B cell (primary cell): ENCODE results near the gene PIK3R4. TPM values are rescaled to one million over a fixed set of nuclear protein-coding genes. Genes with fewer than 3 reads are reported as not detected.

Experiments used
- ATAC-seq: fragments of 200-7000 bp; cut with Tn5 transposase; one replicate; pipeline ENCODE4 v1.10.0; 2021; ENCODE audit warnings: low read depth, mild to moderate bottlenecking, moderate number of reproducible peaks, moderate library complexity
- CTCF ChIA-PET: fragments of 350-600 bp; sonication (Branson Sonifier 250); formaldehyde crosslinking; loops from one replicate; lab custom pipeline; 2021; ENCODE audit warnings: antibody characterized with exemption, inconsistent platforms; lab: Charles Lee
- POLR2A ChIA-PET: fragments of 350-600 bp; sonication (Branson Sonifier 250); formaldehyde crosslinking; loops from one replicate; lab custom pipeline; 2021; ENCODE audit warnings: antibody characterized with exemption; lab: Charles Lee
- DNase-seq: peaks from one replicate; pipeline ENCODE4 v3.0.0; 2013
- H2AFZ ChIP-seq: 2 replicates; pipeline ENCODE4 v1.6.1; 2012; ENCODE audit warnings: mild to moderate bottlenecking, low read depth, low read length; ENCODE audit not compliant: insufficient read depth, poor library complexity, severe bottlenecking
- H3K27ac ChIP-seq, 2 donors: 1 replicate in 1 of 2; 2 replicates in 1 of 2; pipeline ENCODE4 v1.5.1; 2012 to 2013; ENCODE audit warnings: low read length in 2 of 2, mild to moderate bottlenecking in 2 of 2, moderate library complexity in 1 of 2
- H3K27me3 ChIP-seq, 4 experiments: fragments of 200-600 bp in 1 of 4; sonication (generic) in 1 of 4; replicated peaks in 1 of 4; 1 replicate in 2 of 4; 2 replicates in 2 of 4; pipeline versions ENCODE4 v1.6.1 to v1.7.0; 2013 to 2016; ENCODE audit warnings: low read length in 3 of 4, mild to moderate bottlenecking in 2 of 4, mixed read lengths in 1 of 4, moderate library complexity in 1 of 4; ENCODE audit not compliant: insufficient read depth in 4 of 4, control insufficient read depth in 3 of 4; ENCODE audit errors: control extremely low read depth in 1 of 4
- H3K36me3 ChIP-seq, 2 experiments: replicated peaks in 1 of 2; 1 replicate in 1 of 2; 2 replicates in 1 of 2; pipeline versions ENCODE4 v1.6.1 to v1.7.1; 2013; ENCODE audit warnings: low read length in 1 of 2; ENCODE audit not compliant: insufficient read depth in 2 of 2, control insufficient read depth in 1 of 2; ENCODE audit errors: control extremely low read depth in 1 of 2, extremely low read depth in 1 of 2
- H3K4me1 ChIP-seq, 2 donors: fragments of 200-600 bp in 1 of 2; sonication (generic) in 1 of 2; 1 replicate in 1 of 2; 2 replicates in 1 of 2; pipeline versions ENCODE4 v1.5.1 to v1.6.1; 2013 to 2017; ENCODE audit warnings: low read length in 2 of 2; ENCODE audit not compliant: control insufficient read depth in 2 of 2, insufficient read depth in 2 of 2
- H3K4me2 ChIP-seq: replicated peaks from 2 replicates; pipeline ENCODE3; 2012; ENCODE audit warnings: mild to moderate bottlenecking, low read depth, low read length; ENCODE audit not compliant: poor library complexity, severe bottlenecking
- H3K4me3 ChIP-seq, 5 experiments: fragments of 200-600 bp in 1 of 5; sonication (generic) in 1 of 5; 1 replicate in 3 of 5; 2 replicates in 2 of 5; pipeline versions ENCODE4 v1.5.1 to v1.7.0; 2011 to 2016; ENCODE audit warnings: low read length in 4 of 5, mild to moderate bottlenecking in 4 of 5, low read depth in 2 of 5, control low read depth in 1 of 5, moderate library complexity in 1 of 5; ENCODE audit not compliant: insufficient read depth in 1 of 5; ENCODE audit errors: control extremely low read depth in 1 of 5, extremely low read depth in 1 of 5
- H3K79me2 ChIP-seq: fragments of 200-600 bp; sonication (generic); one replicate; pipeline ENCODE4 v1.6.0; 2016; ENCODE audit warnings: low read length; ENCODE audit not compliant: control insufficient read depth, insufficient read depth
- H3K9ac ChIP-seq: fragments of 200-600 bp; sonication (generic); 2 replicates; pipeline ENCODE4 v1.6.1; 2017; ENCODE audit warnings: mild to moderate bottlenecking, low read length, moderate library complexity
- H3K9me3 ChIP-seq, 3 donors: one replicate each; pipeline versions ENCODE4 v1.6.1 to v1.7.1; 2013; ENCODE audit warnings: low read length in 2 of 3; ENCODE audit not compliant: control insufficient read depth in 2 of 3, insufficient read depth in 1 of 3; ENCODE audit errors: control extremely low read depth in 1 of 3
- H4K20me1 ChIP-seq: 2 replicates; pipeline ENCODE4 v1.6.0; 2012; ENCODE audit warnings: mild to moderate bottlenecking, low read length; ENCODE audit not compliant: insufficient read depth, control insufficient read depth, poor library complexity, severe bottlenecking
- H3K27ac Mint-ChIP-seq: one replicate; pipeline ENCODE4 v1.8.0; 2021; ENCODE audit warnings: mixed read lengths
- H3K27me3 Mint-ChIP-seq: one replicate; pipeline ENCODE4 v1.8.0; 2021; ENCODE audit warnings: mixed read lengths
- H3K4me1 Mint-ChIP-seq: one replicate; pipeline ENCODE4 v1.8.0; 2021; ENCODE audit warnings: mixed read lengths
- H3K4me3 Mint-ChIP-seq: one replicate; pipeline ENCODE4 v1.8.0; 2021; ENCODE audit warnings: mixed read lengths
- H3K9me3 Mint-ChIP-seq: one replicate; pipeline ENCODE4 v1.8.0; 2022; ENCODE audit warnings: mixed read lengths; ENCODE audit not compliant: insufficient read depth
- CTCF ChIP-seq: fragments of 200-600 bp; IDR thresholded peaks from one replicate; pipeline ENCODE4 v1.8.0; 2022; ENCODE audit warnings: antibody characterized with exemption, mild to moderate bottlenecking
- EZH2 ChIP-seq: IDR thresholded peaks from 2 replicates; pipeline ENCODE4 v1.6.1; 2012; ENCODE audit warnings: borderline replicate concordance, low read depth, mild to moderate bottlenecking, moderate library complexity, low read length; ENCODE audit not compliant: insufficient read depth, poor library complexity, severe bottlenecking
- WGBS: methylation state at CpG from one replicate; pipeline ENCODE4 v1.1.5; 2013; ENCODE audit warnings: missing lambda C conversion rate; ENCODE audit not compliant: insufficient coverage; 5-methylcytosine and 5-hydroxymethylcytosine counted together
- intact Hi-C: fragments of 100-400 bp; cut with micrococcal nuclease; formaldehyde crosslinking; loops from one replicate; pipeline ENCODE4 v1.10.0; 2022
- polyA plus RNA-seq: library from polyadenylated mRNA; depleted of rRNA; stranded (reverse); fragments of >200 nt; gene quantifications from 2 replicates; pipeline ENCODE4 v1.2.3, GENCODE V29; 2012
- total RNA-seq, 2 donors: library from RNA; stranded (reverse); fragments of 120-200 nt in 1 of 2; gene quantifications; 1 replicate in 1 of 2; 2 replicates in 1 of 2; pipeline versions ENCODE4 v1.2.3 to v1.2.4, GENCODE V29; 2013 to 2022

PIK3R4 gene
- total and polyA plus RNA-seq, 2 donors (not counting 1 experiment from before 2014, with no cell fraction given), result 23.9 to 27.1 TPM

- H3K4me2 ChIP-seq, result no peak overlapping the region
- H3K79me2 ChIP-seq, result no peaks in the 10 kb centered on the region
- intact Hi-C loops, result no loop called here
- no peaks in the 10 kb centered on the region for H3K9me3 ChIP-seq
- ATAC-seq, result no peak
- no peak for DNase-seq
- Mint-ChIP-seq H3K4me3 (no peak overlapping the region), H3K4me1 (no peaks in the 10 kb centered on the region), H3K27ac (no peak overlapping the region), H3K9me3 (no peaks in the 10 kb centered on the region), H3K27me3 (no peaks in the 10 kb centered on the region)
- no peaks in the 10 kb centered on the region for H3K27me3 ChIP-seq
- H3K27ac ChIP-seq, result no peak overlapping the region
- WGBS, result no CpG with 5 or more reads among the region's 2 CpGs
- no peak overlapping the region for H3K4me3 ChIP-seq
- no peaks in the 10 kb centered on the region for H3K4me1 ChIP-seq
- no peak for TF ChIP-seq CTCF
- H3K36me3 ChIP-seq, result peaks cover 1 to 11% of the 10 kb centered on the region in 2 experiments
- ChIA-PET POLR2A (no interaction called here), CTCF (no interaction called here)
- H2AFZ ChIP-seq, result no peak overlapping the region
- H3K9ac ChIP-seq, result no peak overlapping the region
- no peaks in the 10 kb centered on the region for H4K20me1 ChIP-seq
Observed at GRCh38 chr3:130671545-130672312, 74.9 kb downstream of the PIK3R4 start.

- H3K79me2 ChIP-seq, result no peaks in the 10 kb centered on the region
- no peak for DNase-seq
- CTCF ChIA-PET, result no interaction called here
- H3K27ac Mint-ChIP-seq, result no peak overlapping the region
- ATAC-seq, result no peak
- no peaks in the 10 kb centered on the region for H3K9me3 ChIP-seq
- H3K27me3 ChIP-seq, result no peaks in the 10 kb centered on the region
- H4K20me1 ChIP-seq, result no peaks in the 10 kb centered on the region
- H3K4me1 Mint-ChIP-seq, result no peaks in the 10 kb centered on the region
- H3K4me3 Mint-ChIP-seq, result no peak overlapping the region
- no peaks in the 10 kb centered on the region for H3K4me1 ChIP-seq
- no peaks in the 10 kb centered on the region for H3K27me3 Mint-ChIP-seq
- no peak overlapping the region for H3K27ac ChIP-seq
- no peak overlapping the region for H3K9ac ChIP-seq
- POLR2A ChIA-PET, result no interaction called here
- peaks cover 1 to 4% of the 10 kb centered on the region in 2 experiments for H3K36me3 ChIP-seq
- intact Hi-C loops, result no loop called here
- H3K4me3 ChIP-seq, result no peak overlapping the region
- H2AFZ ChIP-seq, result no peak overlapping the region
- TF ChIP-seq CTCF, result no peak
- no peak for TF ChIP-seq EZH2
- no peaks in the 10 kb centered on the region for H3K9me3 Mint-ChIP-seq
- H3K4me2 ChIP-seq, result no peak overlapping the region
- no CpG with 5 or more reads among the region's 2 CpGs for WGBS
Observed at GRCh38 chr3:130669740-130670139, 76.9 kb downstream of the PIK3R4 start.
